GM18867 (cell line): ENCODE measurements around the gene TSGA10IP.
"Not testable (repeated sequence)": the region's sequence is repeated elsewhere in the genome, so short reads cannot be mapped to it uniquely, and the experiment has no call there.

ENCODE experiments used
- ATAC-seq: cut with Tn5 transposase; IDR thresholded peaks from one replicate; pipeline ENCODE4 v1.9.1; 2021; ENCODE audit warnings: mild to moderate bottlenecking, moderate library complexity; ENCODE audit not compliant: unreplicated experiment

TSGA10IP gene

GRCh38 chr11:65945941-65946558 lies 770 bp downstream of the TSGA10IP start:
- ATAC-seq = no peak

GRCh38 chr11:65946655-65947054 lies 1.4 kb downstream of the TSGA10IP start:
- no peak for ATAC-seq

GRCh38 chr11:65947133-65947532 lies 1.9 kb downstream of the TSGA10IP start:
- ATAC-seq = no peak

- no peak for ATAC-seq
Observed at GRCh38 chr11:65947603-65948125, 2.4 kb downstream of the TSGA10IP start.

GRCh38 chr11:65950711-65951110 lies 5.4 kb downstream of the TSGA10IP start:
- ATAC-seq = not testable (repeated sequence)

- not testable (repeated sequence) for ATAC-seq
Observed at GRCh38 chr11:65951641-65952040, 6.4 kb downstream of the TSGA10IP start.

- ATAC-seq = no peak
Observed at GRCh38 chr11:65952052-65952521, 6.8 kb downstream of the TSGA10IP start.

GRCh38 chr11:65953471-65953870 lies 8.2 kb downstream of the TSGA10IP start:
- no peak for ATAC-seq

- ATAC-seq = no peak
Observed at GRCh38 chr11:65954771-65955170, 9.5 kb downstream of the TSGA10IP start.

- ATAC-seq = no peak
Observed at GRCh38 chr11:65958291-65958690, 13.0 kb downstream of the TSGA10IP start.

- no peak for ATAC-seq
Observed at GRCh38 chr11:65958774-65959420, 13.6 kb downstream of the TSGA10IP start.

- no peak for ATAC-seq
Observed at GRCh38 chr11:65960824-65961266, 15.6 kb downstream of the TSGA10IP start.

- peak; percentile 85 for ATAC-seq
Observed at GRCh38 chr11:65961267-65962140, 16.2 kb downstream of the TSGA10IP start, which contains the start of gene SART1. Gene SART1 (plus strand): TSS chr11:65961734. CDS start chr11:65961781, 47 bp downstream.

- ATAC-seq = no peak
Observed at GRCh38 chr11:65962141-65962564, 16.9 kb downstream of the TSGA10IP start.

- no peak for ATAC-seq
Observed at GRCh38 chr11:65964906-65965305, 19.6 kb downstream of the TSGA10IP start.

- no peak for ATAC-seq
Observed at GRCh38 chr11:65965986-65966762, 20.9 kb downstream of the TSGA10IP start.

GRCh38 chr11:65967329-65967934 lies 22.2 kb downstream of the TSGA10IP start:
- no peak for ATAC-seq

GRCh38 chr11:65968600-65969482 lies 23.6 kb downstream of the TSGA10IP start:
- no peak for ATAC-seq

GRCh38 chr11:65972116-65972515 lies 26.8 kb downstream of the TSGA10IP start:
- ATAC-seq = no peak
